Stomach (tissue), 4 donors: Measurements from ENCODE around the gene C4orf54.

Experiments
- CTCF ChIP-seq, 7 experiments: fragments of 450-650 bp in 4 of 7; fragments of 200-600 bp in 3 of 7; sonication (generic) in 3 of 7; IDR thresholded peaks; one replicate each; pipeline ENCODE4 v1.5.1; 2016 to 2019; ENCODE audit warnings: antibody characterized with exemption in 7 of 7, control low read depth in 2 of 7, mild to moderate bottlenecking in 1 of 7
- EP300 ChIP-seq: sonication (generic); formaldehyde crosslinking; IDR thresholded peaks from one replicate; pipeline ENCODE4 v1.6.1; 2017; ENCODE audit warnings: antibody characterized with exemption
- POLR2A ChIP-seq, 4 donors: fragments of 450-650 bp; IDR thresholded peaks; one replicate each; pipeline ENCODE4 v1.6.1; 2016; ENCODE audit warnings: antibody characterized with exemption in 4 of 4, control low read depth in 2 of 4, mild to moderate bottlenecking in 1 of 4, moderate library complexity in 1 of 4
- POLR2AphosphoS5 ChIP-seq, 3 donors: sonication (generic); formaldehyde crosslinking; IDR thresholded peaks; one replicate each; pipeline ENCODE4 v1.6.1; 2016; ENCODE audit warnings: antibody characterized with exemption in 3 of 3

DNA sequence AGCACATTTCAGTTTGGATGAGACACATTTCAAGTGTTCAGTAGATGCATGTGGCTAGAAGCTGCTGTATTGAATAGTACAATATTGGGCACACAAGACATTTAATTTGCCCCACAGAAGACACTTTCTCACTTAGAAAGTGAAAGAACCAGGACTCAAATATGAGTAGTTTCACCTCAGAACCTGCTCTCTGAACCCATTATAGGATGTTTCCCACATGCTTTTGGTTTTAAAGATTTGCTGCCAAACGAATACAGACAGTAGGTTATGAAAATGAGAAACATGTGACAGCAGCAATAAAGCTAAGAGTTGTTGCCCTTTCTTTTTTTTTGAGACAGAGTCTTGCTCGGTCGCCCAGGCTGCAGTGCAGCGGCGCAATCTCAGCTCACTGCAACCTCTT, 32.3 kb downstream of the C4orf54 start:
- TF ChIP-seq CTCF (IDR thresholded peaks at IDR 0.05) (no peak), EP300 (no peak), POLR2A (IDR thresholded peaks at IDR 0.05) (no peak), POLR2AphosphoS5 (IDR thresholded peaks at IDR 0.05) (no peak)
